Trophoblast cell (in vitro differentiated cells and primary cell): ENCODE measurements around the gene TOX2.
A peak's percentile ranks its signal among the peaks of the same experiment; 100 is the strongest.

ENCODE experiments used
- DNase-seq, 2 donors: peaks; one replicate each; pipeline ENCODE4 v3.0.0-alpha.2; 2016
- H2AFZ ChIP-seq: 2 replicates; pipeline ENCODE4 v1.6.1; 2013; ENCODE audit warnings: low read length, moderate library complexity, mild to moderate bottlenecking; ENCODE audit not compliant: insufficient read depth, poor library complexity
- H2AK5ac ChIP-seq: 2 replicates; pipeline ENCODE4 v1.6.1; 2013; ENCODE audit warnings: mild to moderate bottlenecking, low read length
- H2BK120ac ChIP-seq: 2 replicates; pipeline ENCODE4 v1.6.1; 2013; ENCODE audit warnings: low read length, mild to moderate bottlenecking, moderate library complexity; ENCODE audit not compliant: insufficient read depth, poor library complexity
- H2BK12ac ChIP-seq: 2 replicates; pipeline ENCODE4 v1.6.1; 2013; ENCODE audit warnings: mild to moderate bottlenecking, low read length, moderate library complexity
- H2BK5ac ChIP-seq: 2 replicates; pipeline ENCODE4 v1.6.1; 2013; ENCODE audit warnings: low read length, low read depth, moderate library complexity, mild to moderate bottlenecking; ENCODE audit not compliant: poor library complexity
- H3K14ac ChIP-seq: 2 replicates; pipeline ENCODE4 v1.6.1; 2013; ENCODE audit warnings: mild to moderate bottlenecking, low read length
- H3K18ac ChIP-seq: 2 replicates; pipeline ENCODE4 v1.6.1; 2013; ENCODE audit warnings: mild to moderate bottlenecking, low read length
- H3K23ac ChIP-seq: 2 replicates; pipeline ENCODE4 v1.6.1; 2013; ENCODE audit warnings: low read length
- H3K27ac ChIP-seq: 2 replicates; pipeline ENCODE4 v1.5.1; 2013; ENCODE audit warnings: low read depth, mild to moderate bottlenecking, inconsistent platforms, low read length, moderate library complexity
- H3K27me3 ChIP-seq: 2 replicates; pipeline ENCODE4 v1.6.1; 2013; ENCODE audit warnings: inconsistent platforms, mild to moderate bottlenecking, low read length, moderate library complexity; ENCODE audit not compliant: insufficient read depth
- H3K36me3 ChIP-seq, 2 experiments: 1 replicate in 1 of 2; 2 replicates in 1 of 2; pipeline ENCODE4 v1.6.1; 2013; ENCODE audit warnings: low read length in 2 of 2, mild to moderate bottlenecking in 2 of 2, moderate library complexity in 1 of 2; ENCODE audit not compliant: insufficient read depth in 2 of 2, control insufficient read depth in 1 of 2
- H3K4ac ChIP-seq: 2 replicates; pipeline ENCODE4 v1.6.1; 2013; ENCODE audit warnings: low read depth, mild to moderate bottlenecking, low read length, moderate library complexity
- H3K4me1 ChIP-seq, 2 experiments: 1 replicate in 1 of 2; 2 replicates in 1 of 2; pipeline ENCODE4 v1.6.1; 2013; ENCODE audit warnings: low read length in 2 of 2, mild to moderate bottlenecking in 2 of 2, moderate library complexity in 1 of 2; ENCODE audit not compliant: insufficient read depth in 2 of 2, control insufficient read depth in 1 of 2
- H3K4me2 ChIP-seq: 2 replicates; pipeline ENCODE4 v1.6.1; 2013; ENCODE audit warnings: inconsistent platforms, mild to moderate bottlenecking, low read length, moderate library complexity
- H3K4me3 ChIP-seq: 2 replicates; pipeline ENCODE4 v1.5.1; 2013; ENCODE audit warnings: mild to moderate bottlenecking, low read depth, low read length, inconsistent platforms
- H3K79me1 ChIP-seq: one replicate; pipeline ENCODE4 v1.6.1; 2013; ENCODE audit warnings: low read length
- H3K79me2 ChIP-seq: 2 replicates; pipeline ENCODE4 v1.6.1; 2013; ENCODE audit warnings: low read length, mild to moderate bottlenecking; ENCODE audit not compliant: control insufficient read depth, insufficient read depth, poor library complexity
- H3K9ac ChIP-seq: 2 replicates; pipeline ENCODE4 v1.6.1; 2013; ENCODE audit warnings: mild to moderate bottlenecking, low read length
- H3K9me3 ChIP-seq: 2 replicates; pipeline ENCODE4 v1.6.1; 2013; ENCODE audit warnings: low read depth, mild to moderate bottlenecking, control low read depth, inconsistent platforms, low read length; ENCODE audit not compliant: insufficient read depth
- H4K12ac ChIP-seq: 2 replicates; pipeline ENCODE4 v1.6.1; 2013; ENCODE audit warnings: low read depth, mild to moderate bottlenecking, low read length, moderate library complexity
- H4K8ac ChIP-seq: 2 replicates; pipeline ENCODE4 v1.6.1; 2013; ENCODE audit warnings: low read depth, mild to moderate bottlenecking, low read length, moderate library complexity
- H4K91ac ChIP-seq: one replicate; pipeline ENCODE4 v1.6.1; 2013; ENCODE audit warnings: low read depth, mild to moderate bottlenecking, low read length, moderate library complexity
- WGBS: extraction: QIAGEN DNeasy Blood & Tissue Kit; methylation state at CpG from one replicate; pipeline ENCODE4 v1.1.7; 2013; ENCODE audit warnings: missing lambda C conversion rate; ENCODE audit not compliant: insufficient read length, insufficient coverage; ENCODE audit errors: extremely low coverage; 5-methylcytosine and 5-hydroxymethylcytosine counted together

TOX2 gene

DNA sequence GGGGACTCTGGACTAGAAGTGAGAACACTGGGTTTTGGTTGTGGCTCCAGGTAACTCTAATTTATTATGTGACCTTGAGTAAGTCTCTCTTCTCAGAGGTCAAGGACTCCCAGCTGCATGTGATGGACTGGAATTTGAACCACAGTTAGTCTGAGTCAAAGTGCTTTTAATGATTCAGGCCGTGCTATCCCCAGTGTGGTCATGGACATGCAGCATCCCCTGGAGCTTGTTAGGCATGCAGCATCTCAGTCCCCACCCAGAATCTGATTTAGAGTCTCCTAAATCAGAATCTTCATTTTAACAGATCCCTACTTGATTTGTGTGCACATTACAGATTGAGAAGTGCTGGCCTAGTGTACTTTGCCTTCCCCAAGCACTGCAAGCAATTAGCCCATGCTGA, 74.2 kb downstream of the TOX2 start:
- no peak overlapping the region for H3K18ac ChIP-seq

GRCh38 chr20:43991261-43991660, 76.6 kb downstream of the TOX2 start:
- no CpG with 5 or more reads among the region's 5 CpGs for WGBS
- Histone ChIP-seq H3K4me1 (no peaks in the 10 kb centered on the region), H4K12ac (no peak overlapping the region), H3K27ac (no peak overlapping the region), H3K23ac (no peak overlapping the region), H3K18ac (no peak overlapping the region), H4K91ac (no peak overlapping the region), H3K4me2 (no peak overlapping the region), H3K36me3 (no peaks in the 10 kb centered on the region), H3K27me3 (no peaks in the 10 kb centered on the region), H3K9me3 (no peaks in the 10 kb centered on the region), H3K4me3 (no peak overlapping the region), H3K9ac (no peak overlapping the region), H2BK5ac (no peak overlapping the region), H2AK5ac (no peak overlapping the region), H3K4ac (no peak overlapping the region), H4K8ac (no peak overlapping the region), H3K79me1 (no peaks in the 10 kb centered on the region), H2BK120ac (no peak overlapping the region), H2AFZ (no peak overlapping the region), H2BK12ac (no peak overlapping the region), H3K79me2 (no peaks in the 10 kb centered on the region), H3K14ac (no peak overlapping the region)
- no peak for DNase-seq

More for the DNA sequence above, 74.2 kb downstream of the TOX2 start:
- Histone ChIP-seq H2BK5ac (no peak overlapping the region), H3K36me3 (no peaks in the 10 kb centered on the region), H3K9me3 (no peaks in the 10 kb centered on the region), H3K27ac (no peak overlapping the region), H4K8ac (no peak overlapping the region), H3K79me2 (no peaks in the 10 kb centered on the region), H4K12ac (no peak overlapping the region), H3K23ac (no peak overlapping the region), H3K79me1 (no peaks in the 10 kb centered on the region), H3K27me3 (no peaks in the 10 kb centered on the region), H3K4me1 (no peaks in the 10 kb centered on the region), H3K4me2 (no peak overlapping the region), H2AK5ac (no peak overlapping the region), H2BK120ac (no peak overlapping the region), H2AFZ (no peak overlapping the region), H3K14ac (no peak overlapping the region), H2BK12ac (no peak overlapping the region), H3K9ac (no peak overlapping the region), H3K4ac (no peak overlapping the region), H3K4me3 (no peak overlapping the region), H4K91ac (no peak overlapping the region)
- no CpG with 5 or more reads among the region's 1 CpG for WGBS
- DNase-seq = no peak

DNA sequence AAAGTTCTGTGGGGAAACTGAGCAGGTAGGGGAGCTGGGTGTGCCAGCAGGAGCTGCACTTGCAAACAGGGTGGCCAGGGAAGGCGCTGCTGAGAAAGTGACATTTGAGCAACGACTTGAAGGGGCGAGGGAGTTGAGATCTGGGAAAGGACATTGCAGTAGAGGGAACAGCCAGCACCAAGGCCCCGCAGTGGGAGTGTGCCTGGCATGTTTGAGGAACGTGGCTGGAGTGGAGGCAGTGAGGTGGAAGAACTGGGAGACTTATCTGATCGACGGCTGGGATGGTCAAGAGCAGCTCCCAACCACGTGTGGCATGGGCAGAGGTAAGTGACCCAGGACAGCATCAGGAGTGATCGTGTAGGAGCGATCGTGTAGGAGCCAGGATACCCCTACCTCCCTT, 77.3 kb downstream of the TOX2 start:
- H4K12ac ChIP-seq = no peak overlapping the region
- H3K4me3 ChIP-seq = no peak overlapping the region
- no CpG with 5 or more reads among the region's 11 CpGs for WGBS
- no peak overlapping the region for H3K9ac ChIP-seq
- no peak overlapping the region for H2BK5ac ChIP-seq
- H3K23ac ChIP-seq = no peak overlapping the region
- no peak overlapping the region for H3K27ac ChIP-seq
- H3K18ac ChIP-seq = no peak overlapping the region
- no peak overlapping the region for H3K4ac ChIP-seq
- no peak overlapping the region for H2BK120ac ChIP-seq
- no peak overlapping the region for H2AFZ ChIP-seq
- DNase-seq = no peak
- H3K79me2 ChIP-seq = no peaks in the 10 kb centered on the region
- H2AK5ac ChIP-seq = no peak overlapping the region
- no peak overlapping the region for H4K8ac ChIP-seq
- H3K4me1 ChIP-seq = no peaks in the 10 kb centered on the region
- H4K91ac ChIP-seq = no peak overlapping the region
- no peak overlapping the region for H3K4me2 ChIP-seq
- no peaks in the 10 kb centered on the region for H3K36me3 ChIP-seq
- H2BK12ac ChIP-seq = no peak overlapping the region
- H3K14ac ChIP-seq = no peak overlapping the region
- H3K9me3 ChIP-seq = no peaks in the 10 kb centered on the region
- H3K79me1 ChIP-seq = no peaks in the 10 kb centered on the region
- no peaks in the 10 kb centered on the region for H3K27me3 ChIP-seq

- Histone ChIP-seq H3K9ac (no peak overlapping the region), H3K14ac (no peak overlapping the region), H2BK120ac (no peak overlapping the region), H2BK12ac (no peak overlapping the region), H4K91ac (no peak overlapping the region), H3K23ac (no peak overlapping the region), H4K8ac (no peak overlapping the region), H3K79me1 (no peaks in the 10 kb centered on the region), H3K4me1 (no peaks in the 10 kb centered on the region), H2AK5ac (no peak overlapping the region), H3K36me3 (no peaks in the 10 kb centered on the region), H2BK5ac (no peak overlapping the region), H3K18ac (no peak overlapping the region), H3K27me3 (no peaks in the 10 kb centered on the region), H3K79me2 (no peaks in the 10 kb centered on the region), H3K4ac (no peak overlapping the region), H3K4me2 (no peak overlapping the region), H3K4me3 (peak overlapping the region; percentile 10), H2AFZ (no peak overlapping the region), H3K9me3 (no peaks in the 10 kb centered on the region), H4K12ac (no peak overlapping the region), H3K27ac (no peak overlapping the region)
- DNase-seq = no peak
- WGBS = no CpG with 5 or more reads among the region's 10 CpGs
These were observed 78.2 kb downstream of the TOX2 start for GRCh38 chr20:43992885-43993284.
